ENCODE measurements around the gene RPTOR.

GRCh38 chr17:80604009-80604669 lies 59.5 kb downstream of the RPTOR start:
- TF ChIP-seq CTCF (IDR thresholded peaks at IDR 0.05) (no peak), POLR2AphosphoS5 (IDR thresholded peaks at IDR 0.05; ENCODE audit: low read depth, low read length) (no peak), REST (IDR thresholded peaks at IDR 0.05; ENCODE audit: insufficient read depth in 1 of 2, low read depth in 2 of 2, low read length in 1 of 2) (no peak), SIN3A (IDR thresholded peaks at IDR 0.05; ENCODE audit: borderline replicate concordance, insufficient read depth, low read depth, low read length) (no peak)
